Muscle of leg (tissue), 11 donors: Measurements from ENCODE around the gene ANK3. TPM values are rescaled to one million over a fixed set of nuclear protein-coding genes. Genes with fewer than 3 reads are reported as not detected.

Experiments used
- DNase-seq: peaks from one replicate; pipeline ENCODE4 v3.0.0; 2013
- H3K27ac ChIP-seq: one replicate; pipeline ENCODE4 v1.5.1; 2013; ENCODE audit warnings: mild to moderate bottlenecking, low read length, control low read depth
- H3K27me3 ChIP-seq: one replicate; pipeline ENCODE4 v1.6.1; 2013; ENCODE audit warnings: low read length; ENCODE audit not compliant: control insufficient read depth, insufficient read depth
- H3K36me3 ChIP-seq: one replicate; pipeline ENCODE4 v1.6.1; 2013; ENCODE audit warnings: low read length; ENCODE audit not compliant: control insufficient read depth, insufficient read depth
- H3K4me1 ChIP-seq: one replicate; pipeline ENCODE4 v1.6.1; 2013; ENCODE audit warnings: low read length; ENCODE audit not compliant: control insufficient read depth, insufficient read depth
- H3K4me3 ChIP-seq: one replicate; pipeline ENCODE4 v1.5.1; 2013; ENCODE audit warnings: low read length, control low read depth
- H3K9me3 ChIP-seq: replicated peaks from 2 replicates; pipeline ENCODE4 v1.6.1; 2013; ENCODE audit warnings: low read depth, low read length; ENCODE audit not compliant: control insufficient read depth
- WGBS: methylation state at CpG from one replicate; pipeline ENCODE4 v1.1.5; 2013; ENCODE audit warnings: missing lambda C conversion rate; ENCODE audit not compliant: insufficient coverage; 5-methylcytosine and 5-hydroxymethylcytosine counted together
- polyA plus RNA-seq, 8 donors: library from polyadenylated mRNA; unstranded; fragments of 120-200 nt; gene quantifications; one replicate each; pipeline versions ENCODE4 v1.2.1 to v1.2.3, GENCODE V29; 2013; ENCODE audit warnings: inconsistent platforms in 1 of 8, low replicate concordance in 1 of 8; ENCODE audit not compliant: insufficient read length in 8 of 8, insufficient read depth in 1 of 8
- total RNA-seq: library from RNA; stranded (reverse); fragments of 120-200 nt; gene quantifications from one replicate; pipeline ENCODE4 v1.2.4, GENCODE V29; 2013

The ANK3 gene
- total and polyA plus RNA-seq, 9 donors, result 64.0 to 158 (median 90.8) TPM

- peak; percentile 29 for DNase-seq
- no peaks in the 10 kb centered on the region for H3K9me3 ChIP-seq
- no peaks in the 10 kb centered on the region for H3K4me1 ChIP-seq
- WGBS, result no CpG with 5 or more reads among the region's 4 CpGs
- H3K36me3 ChIP-seq, result no peaks in the 10 kb centered on the region
- H3K4me3 ChIP-seq, result no peak overlapping the region
- H3K27ac ChIP-seq, result no peak overlapping the region
- H3K27me3 ChIP-seq, result no peaks in the 10 kb centered on the region
These were observed 38.4 kb downstream of the ANK3 start for GRCh38 chr10:60351191-60351853.

- no peak overlapping the region for H3K4me3 ChIP-seq
- no peaks in the 10 kb centered on the region for H3K4me1 ChIP-seq
- no peak overlapping the region for H3K27ac ChIP-seq
- no peaks in the 10 kb centered on the region for H3K9me3 ChIP-seq
- 90% methylated on average over 2 of the region's 2 CpGs for WGBS
- no peak for DNase-seq
- H3K27me3 ChIP-seq, result no peaks in the 10 kb centered on the region
- no peaks in the 10 kb centered on the region for H3K36me3 ChIP-seq
These were observed 39.3 kb downstream of the ANK3 start for GRCh38 chr10:60350400-60350799.

- H3K36me3 ChIP-seq, result no peaks in the 10 kb centered on the region
- WGBS, result no CpG with 5 or more reads among the region's 2 CpGs
- no peaks in the 10 kb centered on the region for H3K27me3 ChIP-seq
- no peaks in the 10 kb centered on the region for H3K9me3 ChIP-seq
- H3K4me3 ChIP-seq, result no peak overlapping the region
- no peaks in the 10 kb centered on the region for H3K4me1 ChIP-seq
- H3K27ac ChIP-seq, result no peak overlapping the region
- no peak for DNase-seq
These were observed 40.2 kb downstream of the ANK3 start for GRCh38 chr10:60349426-60349825.

GRCh38 chr10:60348982-60349381 is 40.7 kb downstream of the ANK3 start:
- WGBS, result 78% methylated on average over 1 of the region's 2 CpGs
- H3K27ac ChIP-seq, result no peak overlapping the region
- no peaks in the 10 kb centered on the region for H3K9me3 ChIP-seq
- H3K4me1 ChIP-seq, result no peaks in the 10 kb centered on the region
- H3K36me3 ChIP-seq, result no peaks in the 10 kb centered on the region
- DNase-seq, result no peak
- no peaks in the 10 kb centered on the region for H3K27me3 ChIP-seq
- no peak overlapping the region for H3K4me3 ChIP-seq

- Histone ChIP-seq H3K27me3 (no peaks in the 10 kb centered on the region), H3K4me3 (no peak overlapping the region), H3K4me1 (no peaks in the 10 kb centered on the region), H3K27ac (no peak overlapping the region), H3K9me3 (no peaks in the 10 kb centered on the region), H3K36me3 (no peaks in the 10 kb centered on the region)
- no CpG with 5 or more reads among the region's 1 CpG for WGBS
- DNase-seq, result no peak
These were observed 42.4 kb downstream of the ANK3 start for GRCh38 chr10:60347270-60347669.

GRCh38 chr10:60346661-60347060 is 43.0 kb downstream of the ANK3 start:
- WGBS, result no CpG with 5 or more reads among the region's 1 CpG
- DNase-seq, result no peak

GRCh38 chr10:60343254-60343653 is 46.4 kb downstream of the ANK3 start:
- Histone ChIP-seq H3K27me3 (no peaks in the 10 kb centered on the region), H3K4me1 (no peaks in the 10 kb centered on the region), H3K9me3 (no peaks in the 10 kb centered on the region), H3K36me3 (no peaks in the 10 kb centered on the region), H3K4me3 (no peak overlapping the region), H3K27ac (no peak overlapping the region)
- DNase-seq, result no peak
- no CpG with 5 or more reads among the region's 1 CpG for WGBS

More at GRCh38 chr10:60346661-60347060, 43.0 kb downstream of the ANK3 start:
- Histone ChIP-seq H3K4me1 (no peaks in the 10 kb centered on the region), H3K27ac (no peak overlapping the region), H3K4me3 (no peak overlapping the region), H3K27me3 (no peaks in the 10 kb centered on the region), H3K36me3 (no peaks in the 10 kb centered on the region), H3K9me3 (no peaks in the 10 kb centered on the region)

GRCh38 chr10:60341969-60342368 is 47.7 kb downstream of the ANK3 start:
- no peak overlapping the region for H3K4me3 ChIP-seq
- H3K9me3 ChIP-seq, result no peaks in the 10 kb centered on the region
- H3K27me3 ChIP-seq, result no peaks in the 10 kb centered on the region
- H3K36me3 ChIP-seq, result no peaks in the 10 kb centered on the region
- H3K27ac ChIP-seq, result no peak overlapping the region
- DNase-seq, result no peak
- H3K4me1 ChIP-seq, result no peaks in the 10 kb centered on the region
- no CpG with 5 or more reads among the region's 4 CpGs for WGBS

GRCh38 chr10:60340973-60341372 is 48.7 kb downstream of the ANK3 start:
- H3K27me3 ChIP-seq, result no peaks in the 10 kb centered on the region
- H3K27ac ChIP-seq, result no peak overlapping the region
- no peak overlapping the region for H3K4me3 ChIP-seq
- H3K36me3 ChIP-seq, result no peaks in the 10 kb centered on the region
- no peak for DNase-seq
- WGBS, result 82% methylated on average over 1 of the region's 1 CpG
- no peaks in the 10 kb centered on the region for H3K4me1 ChIP-seq
- H3K9me3 ChIP-seq, result no peaks in the 10 kb centered on the region

GRCh38 chr10:60339757-60340156 is 49.9 kb downstream of the ANK3 start:
- DNase-seq, result peak; percentile 38
- no peaks in the 10 kb centered on the region for H3K27me3 ChIP-seq
- H3K36me3 ChIP-seq, result no peaks in the 10 kb centered on the region
- no peak overlapping the region for H3K27ac ChIP-seq
- H3K4me3 ChIP-seq, result no peak overlapping the region
- no CpG with 5 or more reads among the region's 4 CpGs for WGBS
- no peaks in the 10 kb centered on the region for H3K4me1 ChIP-seq
- no peaks in the 10 kb centered on the region for H3K9me3 ChIP-seq

GRCh38 chr10:60338786-60339185 is 50.9 kb downstream of the ANK3 start:
- no peaks in the 10 kb centered on the region for H3K36me3 ChIP-seq
- H3K27ac ChIP-seq, result no peak overlapping the region
- no peaks in the 10 kb centered on the region for H3K9me3 ChIP-seq
- H3K27me3 ChIP-seq, result no peaks in the 10 kb centered on the region
- H3K4me1 ChIP-seq, result no peaks in the 10 kb centered on the region
- H3K4me3 ChIP-seq, result no peak overlapping the region
- no CpG with 5 or more reads among the region's 2 CpGs for WGBS
- DNase-seq, result peak; percentile 76
